ENCODE measurements around the gene CTRL.

DNA sequence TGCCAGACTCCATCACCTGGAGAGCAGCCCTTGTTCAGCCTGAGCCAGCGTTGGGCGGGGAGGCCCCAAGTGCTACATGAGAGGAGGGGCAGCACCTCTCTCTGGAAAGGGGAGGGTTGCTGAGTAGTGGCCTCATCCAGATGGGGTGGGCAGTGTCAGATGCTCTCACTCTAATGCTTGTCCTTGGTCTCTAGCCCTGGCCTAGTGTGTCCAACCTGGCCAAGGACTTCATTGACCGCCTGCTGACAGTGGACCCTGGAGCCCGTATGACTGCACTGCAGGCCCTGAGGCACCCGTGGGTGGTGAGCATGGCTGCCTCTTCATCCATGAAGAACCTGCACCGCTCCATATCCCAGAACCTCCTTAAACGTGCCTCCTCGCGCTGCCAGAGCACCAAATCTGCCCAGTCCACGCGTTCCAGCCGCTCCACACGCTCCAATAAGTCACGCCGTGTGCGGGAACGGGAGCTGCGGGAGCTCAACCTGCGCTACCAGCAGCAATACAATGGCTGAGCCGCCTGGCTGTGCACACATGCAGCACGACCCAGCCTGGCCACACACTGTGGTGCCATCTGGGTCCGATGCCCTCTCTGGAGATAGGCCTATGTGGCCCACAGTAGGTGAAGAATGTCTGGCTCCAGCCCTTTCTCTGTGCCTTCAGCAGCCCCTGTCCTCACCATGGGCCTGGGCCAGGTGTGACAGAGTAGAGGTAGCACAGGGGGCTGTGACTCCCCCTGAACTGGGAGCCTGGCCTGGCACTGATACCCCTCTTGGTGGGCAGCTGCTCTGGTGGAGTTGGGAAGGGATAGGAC lies 4.3 kb downstream of the CTRL start:
- TF ChIP-seq EZH2 (IDR thresholded peaks at IDR 0.05; ENCODE audit: low read length): no peak
- TF ChIP-seq, protein P1, sequence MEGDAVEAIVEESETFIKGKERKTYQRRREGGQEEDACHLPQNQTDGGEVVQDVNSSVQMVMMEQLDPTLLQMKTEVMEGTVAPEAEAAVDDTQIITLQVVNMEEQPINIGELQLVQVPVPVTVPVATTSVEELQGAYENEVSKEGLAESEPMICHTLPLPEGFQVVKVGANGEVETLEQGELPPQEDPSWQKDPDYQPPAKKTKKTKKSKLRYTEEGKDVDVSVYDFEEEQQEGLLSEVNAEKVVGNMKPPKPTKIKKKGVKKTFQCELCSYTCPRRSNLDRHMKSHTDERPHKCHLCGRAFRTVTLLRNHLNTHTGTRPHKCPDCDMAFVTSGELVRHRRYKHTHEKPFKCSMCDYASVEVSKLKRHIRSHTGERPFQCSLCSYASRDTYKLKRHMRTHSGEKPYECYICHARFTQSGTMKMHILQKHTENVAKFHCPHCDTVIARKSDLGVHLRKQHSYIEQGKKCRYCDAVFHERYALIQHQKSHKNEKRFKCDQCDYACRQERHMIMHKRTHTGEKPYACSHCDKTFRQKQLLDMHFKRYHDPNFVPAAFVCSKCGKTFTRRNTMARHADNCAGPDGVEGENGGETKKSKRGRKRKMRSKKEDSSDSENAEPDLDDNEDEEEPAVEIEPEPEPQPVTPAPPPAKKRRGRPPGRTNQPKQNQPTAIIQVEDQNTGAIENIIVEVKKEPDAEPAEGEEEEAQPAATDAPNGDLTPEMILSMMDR (optimal IDR thresholded peaks at IDR 0.05 in 1 of 3, IDR thresholded peaks at IDR 0.05 in 1 of 3, conservative IDR thresholded peaks at IDR 0.05 in 1 of 3; ENCODE audit: extremely low read depth in 1 of 3, insufficient read depth in 2 of 3, low read length in 3 of 3): no peak
